Liver (tissue), 9 donors: Measurements from ENCODE around the gene ERCC4. TPM values are rescaled to one million over a fixed set of nuclear protein-coding genes. Genes with fewer than 3 reads are reported as not detected.

Experiments used
- DNase-seq: peaks from one replicate; pipeline ENCODE4 v3.0.0-alpha.2; 2017; ENCODE audit warnings: low spot score
- H3K27ac ChIP-seq, 2 donors: one replicate each; pipeline ENCODE4 v1.7.0; 2013; ENCODE audit warnings: inconsistent platforms in 2 of 2, low read length in 2 of 2, control low read depth in 1 of 2, low read depth in 1 of 2, mild to moderate bottlenecking in 1 of 2
- H3K27me3 ChIP-seq, 4 donors: one replicate each; pipeline versions ENCODE4 v1.6.1 to v1.7.0; 2013; ENCODE audit warnings: low read length in 3 of 4, inconsistent platforms in 1 of 4, mild to moderate bottlenecking in 1 of 4, moderate library complexity in 1 of 4; ENCODE audit not compliant: control insufficient read depth in 4 of 4, insufficient read depth in 4 of 4
- H3K36me3 ChIP-seq, 4 donors: one replicate each; pipeline versions ENCODE4 v1.6.1 to v1.7.0; 2013; ENCODE audit warnings: low read length in 3 of 4, mild to moderate bottlenecking in 3 of 4, low read depth in 1 of 4, moderate library complexity in 1 of 4; ENCODE audit not compliant: control insufficient read depth in 4 of 4, insufficient read depth in 3 of 4
- H3K4me1 ChIP-seq, 4 donors: one replicate each; pipeline versions ENCODE4 v1.6.1 to v1.7.0; 2013; ENCODE audit warnings: low read length in 3 of 4, mild to moderate bottlenecking in 3 of 4, moderate library complexity in 1 of 4; ENCODE audit not compliant: control insufficient read depth in 4 of 4, insufficient read depth in 4 of 4
- H3K4me3 ChIP-seq, 3 donors: one replicate each; pipeline versions ENCODE4 v1.6.1 to v1.7.0; 2013; ENCODE audit warnings: low read length in 3 of 3, control low read depth in 1 of 3, low read depth in 1 of 3, mild to moderate bottlenecking in 1 of 3
- H3K9ac ChIP-seq, 2 donors: one replicate each; pipeline ENCODE4 v1.7.0; 2013; ENCODE audit warnings: low read length in 2 of 2, mild to moderate bottlenecking in 2 of 2, moderate library complexity in 2 of 2, control low read depth in 1 of 2, low read depth in 1 of 2
- H3K9me3 ChIP-seq, 4 donors: one replicate each; pipeline versions ENCODE4 v1.6.1 to v1.7.0; 2013; ENCODE audit warnings: low read length in 3 of 4; ENCODE audit not compliant: control insufficient read depth in 4 of 4
- CTCF ChIP-seq: fragments of 150-350 bp; IDR thresholded peaks from 2 replicates; pipeline ENCODE4 v1.5.1; 2017; ENCODE audit warnings: improper control_type of control experiment, low read depth, low read length; ENCODE audit not compliant: missing input control
- EGR1 ChIP-seq, 2 donors: IDR thresholded peaks; 2 replicates each; pipeline ENCODE4 v1.6.1; 2016 to 2018; ENCODE audit warnings: antibody characterized with exemption in 2 of 2, low read depth in 2 of 2
- FOXA1 ChIP-seq: IDR thresholded peaks from 2 replicates; pipeline ENCODE4 v1.6.1; 2016; ENCODE audit warnings: antibody characterized with exemption
- FOXA2 ChIP-seq: IDR thresholded peaks from 2 replicates; pipeline ENCODE4 v1.6.1; 2016; ENCODE audit warnings: antibody characterized with exemption
- GABPA ChIP-seq, 2 donors: IDR thresholded peaks in 1 of 2; conservative IDR thresholded peaks in 1 of 2; 2 replicates each; pipeline ENCODE4 v1.6.1; 2016; ENCODE audit warnings: antibody characterized with exemption in 2 of 2, mild to moderate bottlenecking in 1 of 2, moderate library complexity in 1 of 2
- HNF4A ChIP-seq, 2 donors: conservative IDR thresholded peaks; 2 replicates each; pipeline ENCODE4 v1.6.1; 2016; ENCODE audit warnings: antibody characterized with exemption in 2 of 2, mild to moderate bottlenecking in 2 of 2
- JUND ChIP-seq, 2 donors: IDR thresholded peaks; 2 replicates each; pipeline ENCODE4 v1.6.1; 2016; ENCODE audit warnings: antibody characterized with exemption in 2 of 2
- MAX ChIP-seq: IDR thresholded peaks from 2 replicates; pipeline ENCODE4 v1.6.1; 2016; ENCODE audit warnings: antibody characterized with exemption
- RAD21 ChIP-seq, 2 donors: IDR thresholded peaks; 2 replicates each; pipeline ENCODE4 v1.6.1; 2016; ENCODE audit warnings: antibody characterized with exemption in 2 of 2, mild to moderate bottlenecking in 2 of 2
- REST ChIP-seq: IDR thresholded peaks from 2 replicates; pipeline ENCODE4 v1.6.1; 2016; ENCODE audit warnings: antibody characterized with exemption, mild to moderate bottlenecking
- RXRA ChIP-seq, 2 donors: IDR thresholded peaks; 2 replicates each; pipeline ENCODE4 v1.6.1; 2017 to 2018; ENCODE audit warnings: antibody characterized with exemption in 2 of 2, mild to moderate bottlenecking in 1 of 2
- SP1 ChIP-seq: IDR thresholded peaks from 2 replicates; pipeline ENCODE4 v1.6.1; 2018; ENCODE audit warnings: antibody characterized with exemption, mild to moderate bottlenecking
- TAF1 ChIP-seq: conservative IDR thresholded peaks from 2 replicates; pipeline ENCODE4 v1.6.1; 2016; ENCODE audit warnings: antibody characterized with exemption, mild to moderate bottlenecking
- YY1 ChIP-seq: IDR thresholded peaks from 2 replicates; pipeline ENCODE4 v1.6.1; 2016; ENCODE audit warnings: antibody characterized with exemption, mild to moderate bottlenecking
- ZBTB33 ChIP-seq: IDR thresholded peaks from 2 replicates; pipeline ENCODE4 v1.6.1; 2016; ENCODE audit warnings: antibody characterized with exemption
- WGBS: extraction: QIAGEN DNeasy Blood & Tissue Kit; methylation state at CpG from one replicate; pipeline ENCODE4 v1.1.7; 2013; 5-methylcytosine and 5-hydroxymethylcytosine counted together
- polyA plus RNA-seq, 2 donors: library from polyadenylated mRNA; stranded (reverse) in 1 of 2; unstranded in 1 of 2; fragments of 200-250 nt in 1 of 2; fragments of >200 nt in 1 of 2; fragmentation: Nextera tagmentation in 1 of 2; extraction: Ambion mirVana in 1 of 2; gene quantifications; one replicate each; pipeline versions ENCODE4 v1.2.1 to v1.2.3, GENCODE V29; 2013 to 2015
- total RNA-seq, 2 donors: library from RNA; depleted of rRNA; stranded (reverse); fragments of >200 nt; gene quantifications; one replicate each; pipeline ENCODE4 v1.2.3, GENCODE V29; 2014
- donor health status: healthy.
- donor health status: healthy.
- donor health status: healthy.
- donor health status: healthy.
- donor health status: healthy.

Gene ERCC4
- total and polyA plus RNA-seq, 4 donors: 1.6 to 11.1 (median 4.9) TPM

- no peak overlapping the region for H3K9ac ChIP-seq
- peaks cover 0 to 8% (median 3%) of the 10 kb centered on the region in 4 donors for H3K4me1 ChIP-seq
- DNase-seq: no peak
- H3K9me3 ChIP-seq: no peaks in the 10 kb centered on the region
- H3K27me3 ChIP-seq: no peaks in the 10 kb centered on the region
- 60% methylated on average over 3 of the region's 3 CpGs for WGBS
- H3K36me3 ChIP-seq: no peaks in the 10 kb centered on the region
- TF ChIP-seq MAX (no peak), SP1 (no peak), ZBTB33 (no peak), JUND (IDR thresholded peaks at IDR 0.05) (no peak), YY1 (no peak), TAF1 (no peak), FOXA1 (no peak), FOXA2 (no peak), GABPA (IDR thresholded peaks at IDR 0.05 in 1 of 2, conservative IDR thresholded peaks at IDR 0.05 in 1 of 2) (no peak), RAD21 (IDR thresholded peaks at IDR 0.05) (no peak)
- no peak overlapping the region for H3K4me3 ChIP-seq
- H3K27ac ChIP-seq: no peak overlapping the region
Observed at GRCh38 chr16:13902052-13902451, 17.9 kb upstream of the ERCC4 start.

GRCh38 chr16:13902677-13903076, 17.3 kb upstream of the ERCC4 start:
- DNase-seq: no peak
- TF ChIP-seq HNF4A (conservative IDR thresholded peaks at IDR 0.05) (peak in 1 of 2 donors; percentile 29), YY1 (peak; percentile 62), RXRA (IDR thresholded peaks at IDR 0.05) (peak in 1 of 2 donors; percentile 20), ZBTB33 (no peak)

GRCh38 chr16:13904179-13904691, 15.7 kb upstream of the ERCC4 start:
- Histone ChIP-seq H3K4me3 (no peak overlapping the region), H3K9ac (no peak overlapping the region), H3K4me1 (peaks cover 0 to 8% (median 3%) of the 10 kb centered on the region in 4 donors), H3K36me3 (no peaks in the 10 kb centered on the region), H3K27ac (no peak overlapping the region), H3K27me3 (no peaks in the 10 kb centered on the region), H3K9me3 (no peaks in the 10 kb centered on the region)
- DNase-seq: no peak
- WGBS: 80% methylated on average over 1 of the region's 1 CpG
- no peak for TF ChIP-seq EGR1 (IDR thresholded peaks at IDR 0.05; ENCODE audit: low read depth in 2 of 2)
- TF ChIP-seq RXRA (IDR thresholded peaks at IDR 0.05): no peak
- no peak for TF ChIP-seq SP1
- no peak for TF ChIP-seq REST
- TF ChIP-seq GABPA (IDR thresholded peaks at IDR 0.05 in 1 of 2, conservative IDR thresholded peaks at IDR 0.05 in 1 of 2): no peak
- no peak for TF ChIP-seq RAD21 (IDR thresholded peaks at IDR 0.05)
- TF ChIP-seq TAF1: no peak
- no peak for TF ChIP-seq FOXA2
- no peak for TF ChIP-seq ZBTB33
- TF ChIP-seq CTCF: no peak

More at GRCh38 chr16:13902677-13903076, 17.3 kb upstream of the ERCC4 start:
- Histone ChIP-seq H3K36me3 (no peaks in the 10 kb centered on the region), H3K4me3 (no peak overlapping the region), H3K27ac (no peak overlapping the region), H3K9me3 (no peaks in the 10 kb centered on the region), H3K4me1 (peaks cover 0 to 8% (median 3%) of the 10 kb centered on the region in 4 donors), H3K27me3 (no peaks in the 10 kb centered on the region), H3K9ac (no peak overlapping the region)
- 59% methylated on average over 3 of the region's 3 CpGs for WGBS
